Upper lobe of right lung (tissue), 1 donor: ENCODE measurements around the gene VGLL4. TPM values are rescaled to one million over a fixed set of nuclear protein-coding genes. Genes with fewer than 3 reads are reported as not detected.
A peak's percentile ranks its signal among the peaks of the same experiment; 100 is the strongest.

Source experiments
- ATAC-seq: fragments of 200-7000 bp; cut with Tn5 transposase; one replicate; pipeline ENCODE4 v1.9.1; 2020; ENCODE audit warnings: mild to moderate bottlenecking, moderate library complexity
- DNase-seq: peaks from one replicate; pipeline ENCODE4 v3.0.0-alpha.2; 2020
- H3K27ac ChIP-seq: fragments of 200-600 bp; one replicate; pipeline ENCODE4 v1.8.0; 2022
- H3K27me3 ChIP-seq: fragments of 200-600 bp; one replicate; pipeline ENCODE4 v1.8.0; 2022; ENCODE audit warnings: mild to moderate bottlenecking
- H3K36me3 ChIP-seq: fragments of 200-600 bp; one replicate; pipeline ENCODE4 v1.8.0; 2022
- H3K4me1 ChIP-seq: fragments of 200-600 bp; one replicate; pipeline ENCODE4 v1.8.0; 2022
- H3K4me3 ChIP-seq: fragments of 200-600 bp; one replicate; pipeline ENCODE4 v1.8.0; 2022; ENCODE audit warnings: mild to moderate bottlenecking
- H3K9me3 ChIP-seq: fragments of 200-600 bp; one replicate; pipeline ENCODE4 v1.8.0; 2022
- intact Hi-C: fragments of 100-400 bp; cut with DNase I; formaldehyde crosslinking; loops from one replicate; pipeline ENCODE4 v1.11.0; 2022
- total RNA-seq: library from RNA; stranded (reverse); fragmentation: NEBNext Ultra II Directional; extraction: Animal tissue kit (Norgen Biotek cat#: 25700); gene quantifications from one replicate; pipeline ENCODE4 v1.2.1, GENCODE V29; 2021
- TF ChIP-seq, protein P1 (sequence below): fragments of 200-600 bp; IDR thresholded peaks from one replicate; pipeline ENCODE4 v1.8.0; 2022; ENCODE audit warnings: antibody characterized with exemption
- donor health status: DM: no; HTN: yes; CAD: no; lungs with severe emphysema.

VGLL4 gene
- total RNA-seq, 1 donor from 2014 or later: 57.5 TPM

DNA sequence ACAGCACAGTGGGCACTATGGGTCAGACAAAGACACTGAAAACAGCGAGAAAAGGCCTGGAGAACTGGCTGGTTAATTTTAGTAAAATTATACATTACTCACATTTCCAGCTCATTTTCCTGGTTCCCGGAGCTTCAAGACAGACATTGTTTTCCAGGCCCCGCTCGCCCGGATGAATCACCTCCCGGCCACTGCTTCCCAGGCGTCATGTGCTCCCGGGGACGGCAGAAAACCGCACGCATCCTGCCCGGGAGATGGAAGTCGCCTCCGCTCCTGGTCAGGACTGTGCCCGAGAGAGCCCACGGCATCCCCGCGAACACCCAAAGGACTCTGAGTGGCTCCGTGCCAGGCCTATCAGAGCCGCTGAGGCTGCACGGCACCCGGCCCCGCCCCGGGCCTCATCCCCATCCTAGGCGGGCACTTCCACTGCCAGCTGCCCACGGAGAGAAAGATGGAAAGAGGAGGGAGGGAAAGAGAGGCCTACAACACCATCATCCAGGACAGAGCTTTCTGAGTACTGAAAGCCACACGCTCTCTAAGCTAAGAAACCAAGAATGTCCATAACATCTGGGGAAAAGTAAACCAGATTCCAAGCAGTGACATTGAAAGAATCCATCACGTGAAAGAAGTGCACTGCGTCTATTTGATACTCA lies 75.1 kb downstream of the VGLL4 start:
- H3K27me3 ChIP-seq: no peaks in the 10 kb centered on the region
- DNase-seq: no peak
- no peak overlapping the region for H3K4me3 ChIP-seq
- intact Hi-C loops: no loop called here
- H3K36me3 ChIP-seq: peaks cover 34% of the 10 kb centered on the region
- H3K27ac ChIP-seq: peak overlapping the region; percentile 78
- ATAC-seq: peak; percentile 13
- TF ChIP-seq, protein P1, sequence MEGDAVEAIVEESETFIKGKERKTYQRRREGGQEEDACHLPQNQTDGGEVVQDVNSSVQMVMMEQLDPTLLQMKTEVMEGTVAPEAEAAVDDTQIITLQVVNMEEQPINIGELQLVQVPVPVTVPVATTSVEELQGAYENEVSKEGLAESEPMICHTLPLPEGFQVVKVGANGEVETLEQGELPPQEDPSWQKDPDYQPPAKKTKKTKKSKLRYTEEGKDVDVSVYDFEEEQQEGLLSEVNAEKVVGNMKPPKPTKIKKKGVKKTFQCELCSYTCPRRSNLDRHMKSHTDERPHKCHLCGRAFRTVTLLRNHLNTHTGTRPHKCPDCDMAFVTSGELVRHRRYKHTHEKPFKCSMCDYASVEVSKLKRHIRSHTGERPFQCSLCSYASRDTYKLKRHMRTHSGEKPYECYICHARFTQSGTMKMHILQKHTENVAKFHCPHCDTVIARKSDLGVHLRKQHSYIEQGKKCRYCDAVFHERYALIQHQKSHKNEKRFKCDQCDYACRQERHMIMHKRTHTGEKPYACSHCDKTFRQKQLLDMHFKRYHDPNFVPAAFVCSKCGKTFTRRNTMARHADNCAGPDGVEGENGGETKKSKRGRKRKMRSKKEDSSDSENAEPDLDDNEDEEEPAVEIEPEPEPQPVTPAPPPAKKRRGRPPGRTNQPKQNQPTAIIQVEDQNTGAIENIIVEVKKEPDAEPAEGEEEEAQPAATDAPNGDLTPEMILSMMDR: no peak
- peaks cover 18% of the 10 kb centered on the region for H3K4me1 ChIP-seq
- H3K9me3 ChIP-seq: no peaks in the 10 kb centered on the region

DNA sequence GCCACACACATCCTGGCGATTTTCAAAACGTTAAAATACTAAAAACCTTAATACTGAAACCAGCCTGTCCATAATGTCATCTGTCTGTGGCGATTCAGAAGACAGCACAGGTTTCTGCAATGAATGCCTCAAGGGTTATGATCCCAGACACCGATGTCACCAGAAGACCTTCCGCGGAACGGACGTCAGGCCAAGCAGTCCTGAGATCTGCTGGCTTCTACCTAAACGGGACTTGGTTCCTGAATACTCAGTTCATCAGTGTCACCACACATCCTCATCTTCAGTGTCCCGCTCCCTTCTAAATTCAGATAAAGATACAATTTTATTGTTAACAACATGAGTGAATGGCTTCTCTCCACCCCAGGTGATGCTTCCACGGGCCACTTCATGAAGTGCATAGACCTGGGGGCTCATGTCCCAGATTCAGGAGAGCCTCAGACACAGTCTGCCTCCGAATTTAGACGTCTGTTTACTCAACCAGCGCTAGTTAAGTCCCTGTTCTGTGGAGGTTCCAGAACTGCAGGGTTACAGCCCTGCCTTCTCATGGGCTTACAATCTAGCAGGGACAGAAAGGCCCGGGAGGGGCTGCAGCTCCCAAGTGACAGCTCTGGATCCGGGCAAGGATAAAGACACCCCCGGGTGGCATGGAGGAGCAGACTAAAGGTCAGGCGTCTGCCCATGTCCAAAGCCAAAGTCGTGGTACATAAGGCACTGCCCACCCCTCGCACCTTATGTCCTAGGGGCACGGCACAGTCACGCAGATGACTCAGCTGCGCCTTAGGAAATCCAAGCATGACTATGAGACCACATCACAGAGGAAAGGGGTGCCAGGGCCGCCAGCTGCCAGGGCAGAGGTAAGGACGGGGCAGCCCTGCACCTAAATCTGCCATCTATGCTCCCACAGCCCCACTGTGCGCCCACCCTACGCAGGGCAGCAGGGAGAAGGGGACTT lies 75.9 kb downstream of the VGLL4 start:
- Histone ChIP-seq H3K4me1 (peaks cover 18% of the 10 kb centered on the region), H3K27me3 (no peaks in the 10 kb centered on the region), H3K36me3 (peaks cover 42% of the 10 kb centered on the region), H3K27ac (peak overlapping the region; percentile 78), H3K4me3 (no peak overlapping the region), H3K9me3 (no peaks in the 10 kb centered on the region)
- intact Hi-C loops: no loop called here
- TF ChIP-seq, protein P1: no peak
- DNase-seq: no peak
- no peak for ATAC-seq

DNA sequence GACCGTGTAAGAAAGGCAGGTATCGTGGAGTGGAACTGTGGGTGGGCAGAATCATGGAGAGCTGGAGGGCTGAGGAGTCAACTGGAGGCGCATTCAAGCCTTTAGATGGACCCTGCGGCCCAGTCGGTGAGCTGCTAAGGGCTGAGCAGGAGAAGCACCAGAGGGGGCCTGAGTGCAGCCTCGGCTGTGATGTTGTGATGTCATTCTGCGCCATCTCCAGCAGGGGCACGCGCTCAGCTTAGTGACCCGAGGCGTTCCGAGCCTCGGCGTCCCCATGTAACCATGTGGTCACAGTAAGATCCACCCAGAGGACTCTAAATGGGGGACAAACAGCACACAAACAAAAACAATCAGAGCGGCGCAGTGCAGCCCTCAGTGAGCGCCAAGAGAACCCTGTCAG lies 76.8 kb downstream of the VGLL4 start:
- ATAC-seq (no peak), DNase-seq (no peak)
- no peaks in the 10 kb centered on the region for H3K27me3 ChIP-seq
- H3K4me3 ChIP-seq: no peak overlapping the region
- H3K9me3 ChIP-seq: no peaks in the 10 kb centered on the region
- intact Hi-C loops: no loop called here
- TF ChIP-seq, protein P1: no peak
- H3K36me3 ChIP-seq: peaks cover 47% of the 10 kb centered on the region
- H3K27ac ChIP-seq: no peak overlapping the region
- peaks cover 21% of the 10 kb centered on the region for H3K4me1 ChIP-seq

DNA sequence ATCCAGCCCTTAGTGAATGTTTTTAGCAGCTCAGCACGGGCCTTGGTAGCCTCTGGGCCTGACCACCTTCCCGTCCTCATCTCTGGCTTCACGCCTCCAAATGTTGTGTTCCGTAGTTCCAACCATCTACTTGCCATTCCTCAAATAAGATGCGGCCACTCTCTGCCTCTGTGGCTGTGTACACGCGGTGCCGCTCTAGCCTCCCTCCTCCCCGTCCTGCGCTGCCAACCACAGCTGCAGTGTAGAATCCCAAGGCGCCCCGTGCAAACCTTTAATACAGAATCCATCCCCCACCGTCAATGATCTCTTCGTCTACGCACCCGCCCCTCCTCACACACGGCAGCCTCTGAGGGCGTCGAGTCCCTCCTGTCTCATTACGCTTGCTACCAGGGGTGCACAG lies 77.2 kb downstream of the VGLL4 start:
- Histone ChIP-seq H3K4me1 (peaks cover 25% of the 10 kb centered on the region), H3K9me3 (no peaks in the 10 kb centered on the region), H3K36me3 (peaks cover 47% of the 10 kb centered on the region), H3K4me3 (no peak overlapping the region), H3K27me3 (no peaks in the 10 kb centered on the region), H3K27ac (no peak overlapping the region)
- intact Hi-C loops: no loop called here
- ATAC-seq (no peak), DNase-seq (no peak)
- TF ChIP-seq, protein P1: no peak

DNA sequence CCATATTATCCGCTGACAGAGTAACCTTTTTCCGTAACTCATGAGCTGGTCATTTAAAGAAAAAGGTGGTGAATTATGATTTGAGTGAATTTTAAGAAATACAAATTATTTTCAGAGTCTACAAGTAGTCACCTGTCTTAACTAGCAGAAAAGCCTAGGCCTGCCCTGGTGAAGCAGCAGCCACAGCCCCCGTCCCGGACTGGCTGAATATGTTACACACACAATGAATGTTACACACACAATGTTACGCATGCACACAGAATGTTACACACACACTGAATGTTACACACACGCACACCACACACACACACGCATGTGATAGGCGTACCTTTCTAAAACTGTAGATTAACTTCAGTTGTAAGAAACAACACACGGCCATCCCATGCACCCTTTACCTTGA lies 77.8 kb downstream of the VGLL4 start:
- DNase-seq (no peak), ATAC-seq (no peak)
- Histone ChIP-seq H3K27me3 (no peaks in the 10 kb centered on the region), H3K9me3 (no peaks in the 10 kb centered on the region), H3K4me3 (no peak overlapping the region), H3K4me1 (peaks cover 28% of the 10 kb centered on the region), H3K36me3 (peaks cover 47% of the 10 kb centered on the region), H3K27ac (no peak overlapping the region)
- intact Hi-C loops: no loop called here
- TF ChIP-seq, protein P1: no peak
